GM23338 (cell line): Measurements from ENCODE around the gene CGNL1.

Experiments
- CTCF ChIP-seq, 2 experiments: fragments of 200-600 bp in 1 of 2; sonication (generic) in 1 of 2; conservative IDR thresholded peaks; 2 replicates each; pipeline versions ENCODE4 v1.5.1 to v1.6.1; 2016 to 2017; ENCODE audit warnings: antibody characterized with exemption in 2 of 2, low read depth in 2 of 2, mild to moderate bottlenecking in 2 of 2, moderate library complexity in 1 of 2
- EZH2phosphoT487 ChIP-seq: fragments of 200-600 bp; sonication (generic); IDR thresholded peaks from one replicate; pipeline ENCODE4 v1.8.1; 2018; ENCODE audit warnings: antibody characterized with exemption; ENCODE audit not compliant: unreplicated experiment
- POLR2AphosphoS5 ChIP-seq: IDR thresholded peaks from 2 replicates; pipeline ENCODE4 v1.6.1; 2016; ENCODE audit warnings: antibody characterized with exemption, low read depth
- STAT1 ChIP-seq: IDR thresholded peaks from one replicate; pipeline ENCODE4 v1.6.1; 2016; ENCODE audit warnings: antibody characterized with exemption; ENCODE audit not compliant: unreplicated experiment
- TF ChIP-seq, protein P1 (sequence below): IDR thresholded peaks from one replicate; pipeline ENCODE4 v1.6.1; 2018; ENCODE audit warnings: antibody characterized with exemption; ENCODE audit not compliant: unreplicated experiment

DNA sequence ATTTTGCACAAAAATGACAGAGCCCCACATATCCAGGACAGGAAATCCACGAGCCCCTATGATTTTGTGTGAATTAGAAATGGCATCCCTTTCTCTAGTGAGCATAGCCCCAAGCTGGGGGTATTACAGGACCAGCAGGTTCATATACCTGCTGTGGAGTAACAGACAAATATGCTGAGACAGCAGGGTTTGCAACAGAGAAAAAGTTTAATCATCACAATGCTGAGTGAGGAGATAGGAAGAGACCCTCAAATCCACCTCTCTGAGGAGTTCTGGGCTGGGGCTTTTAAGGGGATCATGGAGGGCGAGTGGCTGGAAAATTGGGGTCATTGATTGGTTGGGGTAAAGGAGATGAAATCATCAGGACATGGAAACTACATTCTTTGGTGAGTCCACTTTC is 207.0 kb downstream of the CGNL1 start:
- TF ChIP-seq CTCF (conservative IDR thresholded peaks at IDR 0.05; ENCODE audit: low read depth in 2 of 2) (no peak), EZH2phosphoT487 (no peak), POLR2AphosphoS5 (no peak), STAT1 (no peak)
- TF ChIP-seq, protein P1, sequence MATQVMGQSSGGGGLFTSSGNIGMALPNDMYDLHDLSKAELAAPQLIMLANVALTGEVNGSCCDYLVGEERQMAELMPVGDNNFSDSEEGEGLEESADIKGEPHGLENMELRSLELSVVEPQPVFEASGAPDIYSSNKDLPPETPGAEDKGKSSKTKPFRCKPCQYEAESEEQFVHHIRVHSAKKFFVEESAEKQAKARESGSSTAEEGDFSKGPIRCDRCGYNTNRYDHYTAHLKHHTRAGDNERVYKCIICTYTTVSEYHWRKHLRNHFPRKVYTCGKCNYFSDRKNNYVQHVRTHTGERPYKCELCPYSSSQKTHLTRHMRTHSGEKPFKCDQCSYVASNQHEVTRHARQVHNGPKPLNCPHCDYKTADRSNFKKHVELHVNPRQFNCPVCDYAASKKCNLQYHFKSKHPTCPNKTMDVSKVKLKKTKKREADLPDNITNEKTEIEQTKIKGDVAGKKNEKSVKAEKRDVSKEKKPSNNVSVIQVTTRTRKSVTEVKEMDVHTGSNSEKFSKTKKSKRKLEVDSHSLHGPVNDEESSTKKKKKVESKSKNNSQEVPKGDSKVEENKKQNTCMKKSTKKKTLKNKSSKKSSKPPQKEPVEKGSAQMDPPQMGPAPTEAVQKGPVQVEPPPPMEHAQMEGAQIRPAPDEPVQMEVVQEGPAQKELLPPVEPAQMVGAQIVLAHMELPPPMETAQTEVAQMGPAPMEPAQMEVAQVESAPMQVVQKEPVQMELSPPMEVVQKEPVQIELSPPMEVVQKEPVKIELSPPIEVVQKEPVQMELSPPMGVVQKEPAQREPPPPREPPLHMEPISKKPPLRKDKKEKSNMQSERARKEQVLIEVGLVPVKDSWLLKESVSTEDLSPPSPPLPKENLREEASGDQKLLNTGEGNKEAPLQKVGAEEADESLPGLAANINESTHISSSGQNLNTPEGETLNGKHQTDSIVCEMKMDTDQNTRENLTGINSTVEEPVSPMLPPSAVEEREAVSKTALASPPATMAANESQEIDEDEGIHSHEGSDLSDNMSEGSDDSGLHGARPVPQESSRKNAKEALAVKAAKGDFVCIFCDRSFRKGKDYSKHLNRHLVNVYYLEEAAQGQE, result no peak
